ENCODE measurements around the gene MRPL50. TPM values are rescaled to one million over a fixed set of nuclear protein-coding genes. Genes with fewer than 3 reads are reported as not detected.

The MRPL50 gene
- total RNA-seq, 1 donor from 2014 or later, result 16.6 TPM

DNA sequence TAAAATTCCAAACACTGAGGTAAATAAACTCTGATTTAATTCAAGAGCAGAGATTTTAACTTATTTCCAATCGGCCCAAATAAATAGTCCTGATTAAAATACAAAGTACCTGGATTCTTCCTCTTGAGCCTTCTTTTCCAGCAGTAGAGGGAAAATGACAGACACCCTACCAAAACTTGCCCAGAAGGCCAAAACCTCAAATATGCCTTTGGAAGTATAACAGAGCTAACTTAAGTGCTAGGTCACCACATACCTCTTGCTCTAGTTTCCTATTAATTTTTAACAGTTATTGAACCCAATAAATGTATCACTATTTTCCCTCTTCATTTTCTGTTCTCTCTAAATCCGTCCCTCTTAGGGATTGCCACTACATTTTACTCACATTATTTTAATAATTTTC, 15.1 kb downstream of the MRPL50 start:
- Mint-ChIP-seq H3K9me3 (peaks cover 18% of the 10 kb centered on the region), H3K4me1 (ENCODE audit: low read depth) (no peaks in the 10 kb centered on the region), H3K36me3 (ENCODE audit: low read depth) (peaks cover 12% of the 10 kb centered on the region), H3K4me3 (no peak overlapping the region), H3K27ac (no peak overlapping the region), H3K27me3 (ENCODE audit: insufficient read depth) (no peaks in the 10 kb centered on the region)
- DNase-seq (ENCODE audit: low spot score), result no peak
- intact Hi-C loops (cut with micrococcal nuclease), result no loop called here

DNA sequence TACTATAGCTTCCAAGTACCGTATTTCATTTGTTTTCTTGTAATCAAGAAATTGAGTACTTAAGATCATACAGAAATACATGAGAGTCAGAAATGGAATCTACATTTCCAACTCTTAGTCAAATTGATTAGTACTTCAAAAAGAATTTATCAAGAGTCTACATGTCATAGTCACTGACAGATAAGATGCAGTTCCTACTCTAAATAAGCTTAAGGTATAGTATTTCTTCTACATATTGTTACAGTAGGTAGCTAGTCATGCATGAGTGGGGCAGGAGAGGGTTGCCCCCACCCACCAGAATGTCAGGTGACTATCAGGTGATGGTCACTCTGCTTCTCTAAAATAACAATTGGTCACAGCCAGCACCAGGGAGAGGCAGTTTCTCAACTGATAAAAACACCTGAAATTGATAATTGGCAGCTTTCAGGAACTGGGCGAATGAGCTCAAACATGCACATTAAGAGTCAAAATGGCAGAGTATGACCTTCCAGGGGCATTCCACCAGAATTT, 16.5 kb downstream of the MRPL50 start:
- peaks cover 3% of the 10 kb centered on the region for H3K27me3 Mint-ChIP-seq (ENCODE audit: insufficient read depth)
- peaks cover 23% of the 10 kb centered on the region for H3K9me3 Mint-ChIP-seq
- DNase-seq (ENCODE audit: low spot score), result no peak
- no peaks in the 10 kb centered on the region for H3K4me1 Mint-ChIP-seq (ENCODE audit: low read depth)
- H3K4me3 Mint-ChIP-seq, result no peak overlapping the region
- H3K36me3 Mint-ChIP-seq (ENCODE audit: low read depth), result peaks cover 4% of the 10 kb centered on the region
- H3K27ac Mint-ChIP-seq, result no peak overlapping the region
- intact Hi-C loops (cut with micrococcal nuclease), result no loop called here

DNA sequence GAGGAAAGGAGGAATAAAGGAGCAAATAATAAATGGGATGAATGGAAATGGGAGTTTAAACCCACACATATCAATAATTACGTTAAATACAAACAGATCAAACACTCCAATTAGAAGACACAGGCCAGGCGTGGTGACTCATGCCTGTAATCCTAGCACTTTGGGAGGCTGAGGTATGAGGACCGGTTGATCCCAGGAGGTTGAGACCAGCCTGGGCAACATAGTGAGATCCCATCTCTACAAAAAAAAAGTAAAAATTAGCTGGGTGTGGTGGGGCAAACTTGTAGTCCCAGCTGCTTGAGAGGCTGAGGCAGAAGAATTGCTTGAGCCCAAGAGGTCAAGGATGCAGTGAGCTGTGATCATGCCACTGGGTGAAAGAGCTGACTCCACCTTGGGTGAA, 17.3 kb downstream of the MRPL50 start:
- Mint-ChIP-seq H3K4me1 (ENCODE audit: low read depth) (no peaks in the 10 kb centered on the region), H3K4me3 (no peak overlapping the region), H3K27ac (no peak overlapping the region), H3K36me3 (ENCODE audit: low read depth) (peaks cover 2% of the 10 kb centered on the region), H3K27me3 (ENCODE audit: insufficient read depth) (peaks cover 3% of the 10 kb centered on the region), H3K9me3 (peaks cover 21% of the 10 kb centered on the region)
- intact Hi-C loops (cut with micrococcal nuclease), result no loop called here
- DNase-seq (ENCODE audit: low spot score), result no peak

DNA sequence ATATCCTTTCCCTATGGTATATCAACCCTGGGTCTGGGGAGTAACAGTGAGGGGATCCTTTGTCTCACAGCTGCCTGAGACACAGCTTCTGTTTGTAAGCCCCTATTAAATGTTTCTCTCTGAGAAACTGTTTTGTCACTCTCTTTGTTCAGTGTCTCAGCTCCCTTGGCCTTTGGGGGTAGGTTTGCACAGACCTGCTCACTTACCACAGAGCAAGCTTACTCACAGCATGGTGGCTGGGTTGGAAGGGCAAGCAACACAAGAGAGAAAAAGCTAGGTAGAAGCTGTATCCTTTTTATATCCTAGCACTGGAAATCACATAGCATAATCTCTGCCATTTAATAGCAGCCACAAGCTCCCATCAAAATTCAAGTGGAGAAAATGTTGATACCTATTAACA, 18.1 kb downstream of the MRPL50 start:
- intact Hi-C loops (cut with micrococcal nuclease), result no loop called here
- Mint-ChIP-seq H3K9me3 (peaks cover 15% of the 10 kb centered on the region), H3K27me3 (ENCODE audit: insufficient read depth) (peaks cover 3% of the 10 kb centered on the region), H3K4me1 (ENCODE audit: low read depth) (no peaks in the 10 kb centered on the region), H3K4me3 (no peak overlapping the region), H3K36me3 (ENCODE audit: low read depth) (no peaks in the 10 kb centered on the region), H3K27ac (no peak overlapping the region)
- no peak for DNase-seq (ENCODE audit: low spot score)

DNA sequence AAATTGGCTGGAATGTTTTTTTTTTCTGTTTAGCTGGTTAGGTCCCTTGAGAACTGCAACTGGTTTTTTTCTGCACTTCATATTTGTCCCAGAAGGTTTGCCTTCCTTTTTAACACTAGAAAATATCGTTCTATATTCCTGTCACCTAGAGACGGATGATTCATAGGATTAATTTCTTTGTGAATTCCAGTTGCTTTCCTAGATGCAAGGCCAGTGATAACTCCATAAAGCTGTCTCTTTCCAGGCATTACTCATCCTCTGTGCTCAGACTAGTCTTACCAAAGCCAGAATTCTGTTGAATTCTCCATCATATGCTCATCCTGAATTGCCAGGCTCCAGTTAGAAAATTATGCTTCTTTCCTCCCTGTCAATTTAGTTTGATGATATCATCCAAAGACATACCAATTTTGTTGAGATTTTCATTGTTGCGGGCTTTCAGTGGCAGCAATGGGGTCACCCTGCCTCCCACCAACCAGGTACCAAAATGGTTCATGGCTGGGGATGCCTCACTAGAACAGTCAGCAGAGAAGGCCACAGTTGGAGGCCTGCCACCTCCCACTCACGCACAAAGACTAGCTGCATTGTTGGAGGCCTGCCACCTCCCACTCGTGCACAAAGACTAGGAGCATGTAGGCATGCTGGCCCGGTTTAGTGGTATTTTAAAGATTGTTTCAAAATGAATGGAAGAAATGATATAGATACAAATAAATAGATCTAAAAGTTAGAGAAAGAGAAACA, 22.1 kb downstream of the MRPL50 start:
- Mint-ChIP-seq H3K27ac (no peak overlapping the region), H3K4me1 (ENCODE audit: low read depth) (no peaks in the 10 kb centered on the region), H3K27me3 (ENCODE audit: insufficient read depth) (peaks cover 6% of the 10 kb centered on the region), H3K36me3 (ENCODE audit: low read depth) (no peaks in the 10 kb centered on the region), H3K4me3 (no peak overlapping the region), H3K9me3 (peaks cover 5% of the 10 kb centered on the region)
- DNase-seq (ENCODE audit: low spot score), result no peak
- intact Hi-C loops (cut with micrococcal nuclease), result no loop called here

DNA sequence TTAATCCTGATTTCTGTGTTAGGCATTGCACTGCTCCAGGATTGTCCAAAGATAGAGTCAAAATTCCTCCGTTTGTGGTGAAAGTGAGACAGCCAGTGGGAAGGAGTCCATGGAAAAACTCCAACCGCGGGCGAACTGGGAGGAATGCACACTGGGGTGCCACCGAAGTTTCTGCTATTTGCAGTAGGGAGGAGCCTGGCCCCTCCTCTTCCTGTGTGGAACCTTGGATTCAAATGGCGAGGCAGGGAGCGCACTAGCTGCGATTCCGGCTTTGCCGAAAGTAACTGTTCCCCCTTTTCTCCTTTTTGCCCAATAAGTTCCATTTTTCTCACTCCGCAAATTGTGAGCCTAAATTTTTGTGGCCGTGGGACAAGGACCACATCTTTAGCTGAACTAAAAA, 22.9 kb downstream of the MRPL50 start:
- H3K36me3 Mint-ChIP-seq (ENCODE audit: low read depth), result no peaks in the 10 kb centered on the region
- peaks cover 5% of the 10 kb centered on the region for H3K9me3 Mint-ChIP-seq
- H3K27ac Mint-ChIP-seq, result no peak overlapping the region
- H3K4me1 Mint-ChIP-seq (ENCODE audit: low read depth), result no peaks in the 10 kb centered on the region
- no peak for DNase-seq (ENCODE audit: low spot score)
- intact Hi-C loops (cut with micrococcal nuclease), result no loop called here
- H3K4me3 Mint-ChIP-seq, result no peak overlapping the region
- peaks cover 6% of the 10 kb centered on the region for H3K27me3 Mint-ChIP-seq (ENCODE audit: insufficient read depth)

DNA sequence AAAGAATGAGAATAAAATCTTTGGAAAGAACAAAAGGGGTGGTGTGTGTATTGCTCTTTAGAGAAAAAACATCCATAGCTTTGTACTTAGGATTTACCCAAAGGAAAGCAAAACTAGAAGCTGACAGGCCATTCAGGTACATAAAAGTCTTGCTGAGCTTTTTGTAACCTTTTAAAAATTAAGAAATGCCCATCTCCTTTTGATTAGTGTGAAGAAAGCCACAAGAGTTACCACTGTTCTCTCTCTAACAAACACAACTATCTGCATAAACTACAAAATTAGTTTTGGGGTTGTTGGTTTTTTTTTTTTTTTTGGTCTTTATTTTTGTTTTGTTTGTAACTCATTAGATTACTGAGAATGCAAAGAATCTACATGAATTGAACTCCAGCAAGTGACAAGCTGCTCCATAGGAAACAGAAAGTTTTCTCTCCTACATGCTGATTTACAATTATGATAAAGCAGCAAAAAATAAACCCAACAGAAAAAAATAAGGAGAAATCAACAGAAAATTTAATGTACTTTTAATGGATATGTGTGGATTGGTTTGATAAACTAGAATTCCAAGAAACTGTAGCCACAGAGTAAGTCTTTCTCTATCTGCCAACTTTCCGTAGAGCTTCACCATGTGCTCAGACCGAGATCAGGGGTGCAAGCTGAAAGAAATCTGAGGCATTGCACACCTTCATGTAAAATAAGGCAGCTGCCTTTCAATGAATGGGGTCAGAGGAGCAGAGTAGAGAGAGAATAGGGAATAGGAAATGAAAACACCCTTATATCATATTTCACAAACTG, 25.9 kb downstream of the MRPL50 start:
- Mint-ChIP-seq H3K27me3 (ENCODE audit: insufficient read depth) (peaks cover 5% of the 10 kb centered on the region), H3K27ac (no peak overlapping the region)
- intact Hi-C loops (cut with micrococcal nuclease), result no loop called here

DNA sequence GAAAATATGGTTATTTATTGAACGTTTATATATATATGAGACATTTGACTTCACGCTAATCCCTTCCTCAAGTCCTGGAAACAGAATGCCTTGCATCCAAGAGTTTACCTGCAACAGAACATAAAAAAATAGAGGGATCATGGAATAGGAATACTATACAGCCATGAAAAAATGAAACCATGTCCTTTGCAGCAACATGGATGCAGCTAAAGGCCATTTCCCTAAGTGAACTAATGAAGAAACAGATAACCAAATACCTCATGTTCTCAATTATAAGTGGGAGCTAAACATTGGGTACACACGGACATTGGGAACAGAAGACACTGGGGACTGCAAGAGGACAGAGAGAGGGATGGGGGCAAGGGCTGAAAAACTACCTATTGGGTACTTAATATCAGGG, 26.6 kb downstream of the MRPL50 start:
- Mint-ChIP-seq H3K9me3 (no peaks in the 10 kb centered on the region), H3K27ac (no peak overlapping the region), H3K36me3 (ENCODE audit: low read depth) (no peaks in the 10 kb centered on the region), H3K4me1 (ENCODE audit: low read depth) (no peaks in the 10 kb centered on the region), H3K27me3 (ENCODE audit: insufficient read depth) (peaks cover 3% of the 10 kb centered on the region), H3K4me3 (no peak overlapping the region)
- intact Hi-C loops (cut with micrococcal nuclease), result no loop called here
- no peak for DNase-seq (ENCODE audit: low spot score)

More for the DNA sequence above, 25.9 kb downstream of the MRPL50 start:
- Mint-ChIP-seq H3K36me3 (ENCODE audit: low read depth) (no peaks in the 10 kb centered on the region), H3K4me3 (no peak overlapping the region), H3K9me3 (peaks cover 2% of the 10 kb centered on the region), H3K4me1 (ENCODE audit: low read depth) (no peaks in the 10 kb centered on the region)
- DNase-seq (ENCODE audit: low spot score), result no peak

DNA sequence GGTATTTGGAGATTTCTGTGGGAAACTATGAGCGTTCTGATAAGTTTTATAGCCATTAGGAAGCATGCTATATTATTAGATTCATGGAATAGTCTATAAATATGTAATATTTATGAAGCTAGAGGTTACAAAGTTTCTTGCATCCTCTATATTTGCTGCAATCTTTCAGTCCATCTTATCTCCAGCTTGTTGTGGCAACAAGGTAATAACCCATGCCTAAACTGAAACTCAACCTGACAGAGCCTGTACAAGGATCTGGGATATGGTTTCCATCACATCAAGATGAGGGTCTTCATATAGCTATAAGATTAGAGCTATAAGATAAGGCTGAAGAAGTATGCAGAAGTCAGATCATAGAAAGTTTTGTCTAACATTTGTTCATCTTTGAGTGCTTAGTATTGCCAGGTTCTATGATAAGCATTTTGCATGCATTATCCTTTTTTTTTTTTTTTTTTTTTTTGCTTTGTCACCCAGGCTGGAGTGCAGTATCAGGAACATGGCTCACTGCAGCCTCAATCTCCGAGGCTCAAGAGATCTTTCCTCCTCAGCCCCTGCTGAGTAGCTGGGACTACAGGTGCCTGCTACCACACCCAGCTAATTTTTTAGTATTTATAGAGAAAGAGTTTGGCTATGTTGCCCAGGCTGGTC, 28.4 kb downstream of the MRPL50 start:
- H3K9me3 Mint-ChIP-seq, result no peaks in the 10 kb centered on the region
- H3K4me1 Mint-ChIP-seq (ENCODE audit: low read depth), result no peaks in the 10 kb centered on the region
- DNase-seq (ENCODE audit: low spot score), result no peak
- H3K36me3 Mint-ChIP-seq (ENCODE audit: low read depth), result no peaks in the 10 kb centered on the region
- intact Hi-C loops (cut with micrococcal nuclease), result no loop called here
- H3K27ac Mint-ChIP-seq, result no peak overlapping the region
- H3K4me3 Mint-ChIP-seq, result no peak overlapping the region
- peaks cover 3% of the 10 kb centered on the region for H3K27me3 Mint-ChIP-seq (ENCODE audit: insufficient read depth)

DNA sequence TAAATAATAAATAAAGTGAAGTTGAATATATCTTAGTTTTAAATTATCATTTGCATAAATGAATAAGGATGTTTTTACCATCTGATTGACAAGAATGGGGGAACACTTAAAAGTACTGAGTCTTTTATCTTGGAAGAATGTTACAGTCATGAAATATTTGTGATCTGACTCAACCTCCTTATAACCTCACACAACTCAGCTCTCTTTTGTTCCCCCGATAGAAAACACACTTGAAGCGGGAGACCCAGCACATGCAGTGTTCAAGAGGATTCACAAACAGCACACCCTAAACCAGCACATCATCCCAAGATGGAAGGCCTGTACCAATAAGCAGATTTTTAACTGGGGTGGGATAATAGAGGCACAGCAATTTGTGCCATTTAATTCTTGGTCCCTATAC, 29.1 kb downstream of the MRPL50 start:
- intact Hi-C loops (cut with micrococcal nuclease), result no loop called here
- Mint-ChIP-seq H3K27ac (no peak overlapping the region), H3K27me3 (ENCODE audit: insufficient read depth) (peaks cover 3% of the 10 kb centered on the region), H3K4me1 (ENCODE audit: low read depth) (no peaks in the 10 kb centered on the region), H3K4me3 (no peak overlapping the region), H3K36me3 (ENCODE audit: low read depth) (no peaks in the 10 kb centered on the region), H3K9me3 (no peaks in the 10 kb centered on the region)
- no peak for DNase-seq (ENCODE audit: low spot score)

DNA sequence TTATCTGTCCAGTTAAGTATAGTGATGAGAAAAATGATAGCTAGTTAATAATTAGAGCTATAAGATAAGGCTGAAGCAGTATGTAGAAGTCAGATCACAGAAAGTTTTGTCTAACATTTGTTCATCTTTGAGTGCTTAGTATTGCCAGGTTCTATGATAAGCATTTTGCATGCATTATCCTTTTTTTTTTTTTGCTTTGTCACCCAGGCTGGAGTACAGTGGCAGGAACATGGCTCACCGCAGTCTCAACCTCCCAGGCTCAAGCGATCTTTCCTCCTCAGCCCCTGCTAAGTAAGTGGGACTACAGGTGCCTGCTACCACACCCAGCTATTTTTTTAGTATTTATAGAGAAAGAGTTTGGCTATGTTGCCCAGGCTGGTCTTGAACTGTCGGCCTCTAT, 31.1 kb downstream of the MRPL50 start:
- Mint-ChIP-seq H3K36me3 (ENCODE audit: low read depth) (no peaks in the 10 kb centered on the region), H3K4me1 (ENCODE audit: low read depth) (no peaks in the 10 kb centered on the region)
- intact Hi-C loops (cut with micrococcal nuclease), result no loop called here

DNA sequence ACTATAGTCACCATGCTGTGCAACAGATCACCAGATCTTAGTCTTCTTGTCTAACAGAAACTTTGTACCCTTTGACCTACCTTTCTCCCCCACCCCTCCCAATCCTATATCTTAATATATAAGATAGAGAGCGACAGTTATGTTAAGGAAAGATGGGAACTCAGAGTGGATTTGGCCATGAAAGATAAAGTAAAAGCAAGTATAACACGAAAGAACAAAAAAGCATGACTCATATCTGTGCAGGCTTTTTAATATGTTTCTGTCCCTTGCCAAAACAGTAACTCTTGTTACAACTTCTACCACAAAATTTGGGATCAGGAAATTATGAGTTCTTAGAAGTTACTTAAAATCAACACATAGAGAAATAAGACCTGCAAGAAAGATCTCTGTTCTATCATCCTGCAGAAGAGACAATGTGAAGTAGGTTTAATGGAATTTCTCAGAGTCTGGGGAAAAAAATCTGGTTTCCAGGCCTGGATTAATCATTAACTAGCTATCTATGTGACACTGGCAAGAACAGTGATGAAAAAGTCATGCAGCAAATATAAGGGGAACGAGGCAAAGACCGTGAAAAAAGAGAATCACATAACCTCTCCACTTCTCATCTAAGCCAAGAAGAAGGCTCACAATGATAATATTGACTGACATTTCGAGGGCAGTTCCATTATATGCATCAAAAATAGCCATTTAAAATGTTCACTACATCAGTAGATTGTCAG, 32.2 kb downstream of the MRPL50 start:
- intact Hi-C loops (cut with micrococcal nuclease), result no loop called here

More for the DNA sequence above, 31.1 kb downstream of the MRPL50 start:
- DNase-seq (ENCODE audit: low spot score), result no peak
- Mint-ChIP-seq H3K27me3 (ENCODE audit: insufficient read depth) (no peaks in the 10 kb centered on the region), H3K27ac (no peak overlapping the region), H3K4me3 (no peak overlapping the region), H3K9me3 (no peaks in the 10 kb centered on the region)

More for the DNA sequence above, 32.2 kb downstream of the MRPL50 start:
- Mint-ChIP-seq H3K4me3 (no peak overlapping the region), H3K9me3 (no peaks in the 10 kb centered on the region), H3K27ac (no peak overlapping the region), H3K36me3 (ENCODE audit: low read depth) (no peaks in the 10 kb centered on the region), H3K4me1 (ENCODE audit: low read depth) (no peaks in the 10 kb centered on the region), H3K27me3 (ENCODE audit: insufficient read depth) (no peaks in the 10 kb centered on the region)
- no peak for DNase-seq (ENCODE audit: low spot score)
